Right cardiac atrium (tissue), 5 donors: ENCODE data around the gene ITGB1BP2. TPM values are rescaled to one million over a fixed set of nuclear protein-coding genes. Genes with fewer than 3 reads are reported as not detected.
"Not testable (repeated sequence)": the region's sequence is repeated elsewhere in the genome, so short reads cannot be mapped to it uniquely, and the experiment has no call there.

Source experiments
- ATAC-seq, 2 donors: fragments of 200-7000 bp; cut with Tn5 transposase; one replicate each; pipeline versions ENCODE4 v1.8.0 to v1.9.1; 2020; ENCODE audit warnings: moderate library complexity in 2 of 2, mild to moderate bottlenecking in 1 of 2
- DNase-seq, 3 donors: peaks; one replicate each; pipeline ENCODE4 v3.0.0-alpha.2; 2020
- H3K27ac ChIP-seq: one replicate; pipeline ENCODE4 v1.5.1; 2013; ENCODE audit warnings: mild to moderate bottlenecking, low read length, control low read depth, moderate library complexity
- H3K27me3 ChIP-seq: one replicate; pipeline ENCODE4 v1.6.1; 2013; ENCODE audit not compliant: control insufficient read depth, insufficient read depth
- H3K4me1 ChIP-seq: one replicate; pipeline ENCODE4 v1.6.1; 2013; ENCODE audit warnings: low read length; ENCODE audit not compliant: control insufficient read depth, insufficient read depth
- H3K4me3 ChIP-seq: one replicate; pipeline ENCODE4 v1.5.1; 2013; ENCODE audit warnings: low read length, control low read depth
- H3K9me3 ChIP-seq: one replicate; pipeline ENCODE4 v1.6.1; 2013; ENCODE audit warnings: low read length; ENCODE audit not compliant: control insufficient read depth
- WGBS: extraction: QIAGEN DNeasy Blood & Tissue Kit; methylation state at CpG from one replicate; pipeline ENCODE4 v1.1.7; 2013; 5-methylcytosine and 5-hydroxymethylcytosine counted together
- intact Hi-C, 4 donors: fragments of 100-400 bp; cut with DNase I; formaldehyde crosslinking; loops; one replicate each; pipeline versions ENCODE4 v1.11.0 to v1.14.0; 2022 to 2023
- polyA plus RNA-seq: library from polyadenylated mRNA; stranded (reverse); fragments of 200-250 nt; gene quantifications from one replicate; pipeline ENCODE4 v1.2.3, GENCODE V29; 2013
- total RNA-seq, 4 donors: library from RNA; stranded (reverse); fragmentation: NEBNext Ultra II Directional; extraction: Animal tissue kit (Norgen Biotek cat#: 25700); gene quantifications; one replicate each; pipeline ENCODE4 v1.2.1, GENCODE V29; 2021
- donor health status: healthy with polysubstance abuse.
- donor health status: DM: no; HTN: yes; CAD: no.
- donor health status: DM: no; HTN: no; CAD: no.
- donor health status: DM: no; HTN: yes; CAD: no; lungs with severe emphysema.
- donor health status: DM: yes; HTN: yes; CAD: no.

Gene ITGB1BP2
- total and polyA plus RNA-seq, 5 donors, result 113 to 186 (median 131) TPM

GRCh38 chrX:71302461-71303213 is 1.1 kb downstream of the ITGB1BP2 start:
- Histone ChIP-seq H3K9me3 (no peaks in the 10 kb centered on the region), H3K27me3 (no peaks in the 10 kb centered on the region), H3K4me1 (no peaks in the 10 kb centered on the region), H3K27ac (peak overlapping the region; percentile 80), H3K4me3 (peak overlapping the region; percentile 69)
- ATAC-seq, result peak; percentile 20 to 71
- WGBS, result 36% methylated on average over 5 of the region's 5 CpGs
- intact Hi-C loops, result no loop called here
- DNase-seq, result no peak

DNA sequence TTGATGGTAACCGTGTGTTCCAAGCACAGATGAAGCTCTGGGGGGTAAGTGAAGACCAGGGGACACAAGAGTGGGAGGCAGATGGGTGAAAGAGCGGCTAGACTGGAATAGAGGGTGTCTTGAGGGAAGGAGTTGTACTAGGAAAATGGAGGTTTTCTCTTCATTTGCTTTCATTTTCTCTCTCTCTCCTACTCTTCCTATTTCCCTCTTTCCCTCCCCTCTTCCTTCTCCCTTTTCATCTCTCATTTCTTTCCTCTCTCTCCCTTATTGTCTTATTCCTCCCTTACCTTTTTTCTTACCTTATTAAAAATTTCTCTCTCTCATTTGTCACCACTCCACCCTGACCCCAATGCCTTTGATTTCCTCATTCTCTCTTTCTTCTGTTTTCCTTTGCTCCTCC is 3.0 kb downstream of the ITGB1BP2 start:
- no peak for ATAC-seq
- Histone ChIP-seq H3K4me1 (no peaks in the 10 kb centered on the region), H3K9me3 (no peaks in the 10 kb centered on the region), H3K4me3 (no peak overlapping the region), H3K27me3 (no peaks in the 10 kb centered on the region), H3K27ac (no peak overlapping the region)
- 90% methylated on average over 2 of the region's 2 CpGs for WGBS
- no peak for DNase-seq
- intact Hi-C loops, result no loop called here

DNA sequence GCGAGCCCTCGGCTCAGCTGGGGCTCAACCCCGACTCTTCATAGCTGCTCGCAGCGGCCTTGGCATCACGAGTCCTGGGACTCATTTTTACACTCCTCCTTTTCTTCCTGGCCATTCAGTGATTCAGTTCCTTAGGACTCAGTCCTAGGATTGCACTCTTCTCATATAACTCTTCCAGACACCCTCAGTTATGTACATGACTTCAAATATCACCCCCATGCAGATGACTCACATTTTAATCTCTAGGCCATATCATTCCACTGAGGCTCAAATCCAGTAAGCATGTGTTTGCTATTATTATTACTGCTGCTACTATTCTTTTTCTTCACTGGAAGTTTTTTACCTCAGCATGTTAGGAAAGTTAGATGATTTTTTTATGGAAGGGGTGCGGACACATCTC is 14.4 kb downstream of the ITGB1BP2 start:
- no peak for DNase-seq
- H3K27me3 ChIP-seq, result no peaks in the 10 kb centered on the region
- H3K4me3 ChIP-seq, result no peak overlapping the region
- H3K4me1 ChIP-seq, result no peaks in the 10 kb centered on the region
- intact Hi-C loops, result no loop called here
- ATAC-seq, result no peak
- H3K9me3 ChIP-seq, result no peaks in the 10 kb centered on the region
- H3K27ac ChIP-seq, result no peak overlapping the region
- WGBS, result 88% methylated on average over 7 of the region's 7 CpGs

DNA sequence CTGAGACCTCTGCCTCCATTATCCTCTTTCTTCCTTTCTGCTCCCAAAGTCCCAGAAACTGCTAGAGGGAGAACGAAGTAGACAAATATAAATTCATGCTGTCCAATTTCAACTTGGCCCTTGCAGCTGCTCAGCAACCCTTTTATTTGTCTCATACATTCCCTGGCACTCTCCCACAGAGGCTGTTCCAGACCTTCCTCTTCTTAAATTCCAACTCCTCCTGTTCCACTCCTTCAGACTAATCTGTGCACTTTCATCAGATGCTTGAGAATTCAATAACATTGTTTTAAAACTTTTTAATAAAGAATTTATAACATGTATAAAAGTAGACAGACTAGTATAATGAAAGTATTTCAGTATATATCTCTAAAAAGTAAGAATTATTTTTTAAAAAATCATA is 15.4 kb downstream of the ITGB1BP2 start:
- no CpG with 5 or more reads among the region's 1 CpG for WGBS
- DNase-seq, H3K4me3 ChIP-seq, H3K27me3 ChIP-seq, H3K9me3 ChIP-seq, H3K4me1 ChIP-seq, intact Hi-C loops, H3K27ac ChIP-seq: not testable (repeated sequence)
- ATAC-seq, result peak; percentile 35 to 41

- ATAC-seq (no peak), DNase-seq (no peak)
- Histone ChIP-seq H3K4me3 (no peak overlapping the region), H3K27me3 (no peaks in the 10 kb centered on the region), H3K9me3 (no peaks in the 10 kb centered on the region), H3K27ac (no peak overlapping the region), H3K4me1 (no peaks in the 10 kb centered on the region)
- 61% methylated on average over 1 of the region's 1 CpG for WGBS
- intact Hi-C loops, result no loop called here
Observed at GRCh38 chrX:71320126-71320525, 18.6 kb downstream of the ITGB1BP2 start.

DNA sequence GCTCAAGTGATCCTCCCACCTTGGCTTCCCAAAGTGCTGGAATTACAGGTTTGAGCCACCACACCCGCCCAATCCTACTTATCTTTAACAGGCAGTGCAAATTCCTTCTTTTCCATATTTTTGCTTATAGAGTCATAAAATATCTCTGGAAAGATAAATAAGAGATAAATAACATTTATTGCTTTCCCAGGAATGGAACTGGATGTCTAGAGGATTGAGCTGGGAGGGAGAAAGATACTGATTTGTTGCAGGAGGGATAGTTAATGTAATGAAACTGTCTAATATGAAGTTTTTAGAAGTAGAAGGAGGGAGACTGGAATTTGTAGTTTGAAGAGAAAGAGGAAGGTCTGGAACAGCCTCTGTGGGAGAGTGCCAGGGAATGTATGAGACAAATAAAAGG is 20.2 kb downstream of the ITGB1BP2 start:
- intact Hi-C loops, result no loop called here
- Histone ChIP-seq H3K4me1 (no peaks in the 10 kb centered on the region), H3K9me3 (no peaks in the 10 kb centered on the region), H3K27ac (no peak overlapping the region), H3K4me3 (no peak overlapping the region), H3K27me3 (no peaks in the 10 kb centered on the region)
- DNase-seq (no peak), ATAC-seq (no peak)
- 85% methylated on average over 1 of the region's 1 CpG for WGBS

DNA sequence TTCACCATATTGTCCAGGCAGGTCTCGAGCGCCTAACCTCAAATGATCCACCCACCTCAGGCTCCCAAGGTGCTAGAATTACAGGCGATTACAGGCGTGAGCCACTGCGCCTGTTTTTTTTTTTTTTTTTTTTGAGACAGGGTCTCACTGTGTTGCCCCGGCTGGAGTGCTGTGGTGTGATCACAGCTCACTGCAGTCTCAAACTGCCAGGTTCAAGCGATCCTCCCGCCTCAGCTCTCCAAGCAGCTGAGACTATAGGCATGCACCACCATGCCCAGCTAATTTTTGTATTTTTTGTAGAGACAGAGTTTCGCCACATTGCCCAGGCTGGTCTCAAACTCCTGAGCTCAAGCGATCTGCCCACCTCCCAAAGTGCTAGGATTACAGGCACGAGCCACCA is 22.9 kb downstream of the ITGB1BP2 start:
- H3K4me3 ChIP-seq, DNase-seq, H3K4me1 ChIP-seq, intact Hi-C loops, H3K27me3 ChIP-seq, ATAC-seq, H3K27ac ChIP-seq, H3K9me3 ChIP-seq: not testable (repeated sequence)
- WGBS, result 97% methylated on average over 11 of the region's 11 CpGs

- DNase-seq (no peak), ATAC-seq (no peak)
- Histone ChIP-seq H3K4me3 (no peak overlapping the region), H3K27ac (no peak overlapping the region), H3K4me1 (no peaks in the 10 kb centered on the region), H3K9me3 (no peaks in the 10 kb centered on the region), H3K27me3 (no peaks in the 10 kb centered on the region)
- intact Hi-C loops, result no loop called here
- 98% methylated on average over 3 of the region's 3 CpGs for WGBS
Observed at GRCh38 chrX:71326394-71326793, 24.8 kb downstream of the ITGB1BP2 start.

DNA sequence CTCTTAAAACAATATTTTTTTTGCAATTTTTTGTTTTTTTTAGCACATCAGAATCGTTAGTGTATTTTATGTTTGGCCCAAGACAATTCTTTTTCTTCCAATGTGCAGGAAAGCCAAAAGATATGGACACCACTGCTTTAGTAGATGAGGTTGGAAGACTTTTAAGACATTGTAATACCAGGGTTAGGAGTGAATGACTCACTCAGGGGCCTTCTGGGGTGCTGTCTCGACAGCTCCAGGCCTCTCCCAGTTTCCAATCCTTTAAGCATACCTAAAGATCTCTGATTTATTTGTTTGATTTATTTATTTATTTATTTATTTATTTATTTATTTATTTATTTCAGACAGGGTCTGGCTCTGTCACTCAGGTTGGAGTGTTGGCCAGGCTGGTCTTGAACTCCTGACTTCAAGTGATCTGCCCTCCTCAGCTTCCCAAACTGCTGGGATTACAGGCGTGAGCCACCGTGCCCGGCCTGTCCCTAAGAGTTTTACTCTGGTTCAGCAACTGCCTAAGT is 47.7 kb downstream of the ITGB1BP2 start:
- 63% methylated on average over 2 of the region's 5 CpGs for WGBS
- H3K27ac ChIP-seq, intact Hi-C loops, H3K9me3 ChIP-seq, H3K4me1 ChIP-seq, DNase-seq, ATAC-seq, H3K4me3 ChIP-seq, H3K27me3 ChIP-seq: not testable (repeated sequence)

DNA sequence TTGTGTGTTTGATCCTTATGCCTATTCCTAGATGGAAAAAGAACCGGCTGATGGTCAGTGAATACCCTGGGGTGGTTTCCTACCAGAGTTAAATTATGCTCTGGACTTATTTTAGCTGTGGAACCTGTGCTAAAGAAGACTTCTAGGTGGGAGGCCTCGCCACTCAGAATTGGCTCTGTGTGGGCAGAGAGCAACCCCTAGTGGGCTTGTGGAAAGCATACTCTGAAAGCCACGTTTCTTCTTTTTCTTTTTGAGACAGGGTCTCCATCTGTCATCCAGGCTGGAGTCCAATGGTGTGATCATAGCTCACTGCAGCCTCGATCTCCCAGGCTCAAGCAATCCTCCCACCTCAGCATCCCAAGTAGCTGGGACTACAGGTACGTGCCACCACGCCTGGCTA is 48.3 kb downstream of the ITGB1BP2 start:
- H3K27ac ChIP-seq, H3K27me3 ChIP-seq, H3K4me3 ChIP-seq, intact Hi-C loops, DNase-seq, H3K4me1 ChIP-seq, H3K9me3 ChIP-seq: not testable (repeated sequence)
- ATAC-seq, result peak in 1 of 2 donors; percentile 40
- WGBS, result 20% methylated on average over 2 of the region's 6 CpGs

GRCh38 chrX:71352439-71352838 is 50.9 kb downstream of the ITGB1BP2 start:
- WGBS, result 89% methylated on average over 5 of the region's 5 CpGs

More at GRCh38 chrX:71352439-71352838, 50.9 kb downstream of the ITGB1BP2 start:
- intact Hi-C loops, H3K4me1 ChIP-seq, ATAC-seq, H3K27me3 ChIP-seq, H3K27ac ChIP-seq, H3K4me3 ChIP-seq, DNase-seq, H3K9me3 ChIP-seq: not testable (repeated sequence)
